ENCODE measurements around the gene ACSS1.

Gene ACSS1

GRCh38 chr20:24970754-24971153, 87.2 kb downstream of the ACSS1 start:
- Histone ChIP-seq H3K9ac (ENCODE audit: low read length) (no peak overlapping the region), H3K23ac (ENCODE audit: low read length) (no peak overlapping the region), H3K14ac (ENCODE audit: low read length) (no peak overlapping the region), H2BK120ac (ENCODE audit: insufficient read depth, low read length, poor library complexity) (no peak overlapping the region), H3K4me1 (ENCODE audit: control insufficient read depth in 1 of 2, insufficient read depth in 2 of 2, low read length in 2 of 2) (no peaks in the 10 kb centered on the region), H2BK5ac (ENCODE audit: low read depth, low read length, poor library complexity) (no peak overlapping the region), H3K79me1 (ENCODE audit: low read length) (no peaks in the 10 kb centered on the region), H2AK5ac (ENCODE audit: low read length) (no peak overlapping the region), H3K79me2 (ENCODE audit: control insufficient read depth, insufficient read depth, low read length, poor library complexity) (no peaks in the 10 kb centered on the region), H2AFZ (ENCODE audit: insufficient read depth, low read length, poor library complexity) (no peak overlapping the region), H3K36me3 (ENCODE audit: control insufficient read depth in 1 of 2, insufficient read depth in 2 of 2, low read length in 2 of 2) (peaks cover 38 to 42% of the 10 kb centered on the region in 2 experiments), H3K27me3 (ENCODE audit: insufficient read depth, low read length) (no peaks in the 10 kb centered on the region), H3K9me3 (ENCODE audit: insufficient read depth, low read depth, low read length) (no peaks in the 10 kb centered on the region), H3K4ac (ENCODE audit: low read depth, low read length) (no peak overlapping the region), H3K4me3 (ENCODE audit: low read depth, low read length) (no peak overlapping the region), H4K8ac (ENCODE audit: low read depth, low read length) (no peak overlapping the region), H4K12ac (ENCODE audit: low read depth, low read length) (no peak overlapping the region), H3K18ac (ENCODE audit: low read length) (no peak overlapping the region), H3K27ac (ENCODE audit: low read depth, low read length) (no peak overlapping the region), H3K4me2 (ENCODE audit: low read length) (no peak overlapping the region), H2BK12ac (ENCODE audit: low read length) (no peak overlapping the region), H4K91ac (ENCODE audit: low read depth, low read length) (no peak overlapping the region)
- no CpG with 5 or more reads among the region's 8 CpGs for WGBS (ENCODE audit: extremely low coverage, insufficient coverage, insufficient read length)
- no peak for DNase-seq

- Histone ChIP-seq H3K79me1 (ENCODE audit: low read length) (no peaks in the 10 kb centered on the region), H3K79me2 (ENCODE audit: control insufficient read depth, insufficient read depth, low read length, poor library complexity) (no peaks in the 10 kb centered on the region), H3K4me3 (ENCODE audit: low read depth, low read length) (no peak overlapping the region), H3K4me2 (ENCODE audit: low read length) (no peak overlapping the region), H3K18ac (ENCODE audit: low read length) (no peak overlapping the region), H3K27me3 (ENCODE audit: insufficient read depth, low read length) (no peaks in the 10 kb centered on the region), H3K4ac (ENCODE audit: low read depth, low read length) (no peak overlapping the region), H2AFZ (ENCODE audit: insufficient read depth, low read length, poor library complexity) (no peak overlapping the region), H3K4me1 (ENCODE audit: control insufficient read depth in 1 of 2, insufficient read depth in 2 of 2, low read length in 2 of 2) (no peaks in the 10 kb centered on the region), H2BK120ac (ENCODE audit: insufficient read depth, low read length, poor library complexity) (no peak overlapping the region), H2BK5ac (ENCODE audit: low read depth, low read length, poor library complexity) (no peak overlapping the region), H2BK12ac (ENCODE audit: low read length) (no peak overlapping the region), H3K9me3 (ENCODE audit: insufficient read depth, low read depth, low read length) (no peaks in the 10 kb centered on the region), H3K36me3 (ENCODE audit: control insufficient read depth in 1 of 2, insufficient read depth in 2 of 2, low read length in 2 of 2) (peaks cover 43 to 47% of the 10 kb centered on the region in 2 experiments), H3K14ac (ENCODE audit: low read length) (no peak overlapping the region), H2AK5ac (ENCODE audit: low read length) (no peak overlapping the region), H3K23ac (ENCODE audit: low read length) (no peak overlapping the region), H4K12ac (ENCODE audit: low read depth, low read length) (no peak overlapping the region), H3K27ac (ENCODE audit: low read depth, low read length) (no peak overlapping the region), H4K8ac (ENCODE audit: low read depth, low read length) (no peak overlapping the region), H4K91ac (ENCODE audit: low read depth, low read length) (no peak overlapping the region), H3K9ac (ENCODE audit: low read length) (peak overlapping the region; percentile 16)
- no peak for DNase-seq
- no CpG with 5 or more reads among the region's 5 CpGs for WGBS (ENCODE audit: extremely low coverage, insufficient coverage, insufficient read length)
Observed at GRCh38 chr20:24970030-24970553, 87.8 kb downstream of the ACSS1 start.

- Histone ChIP-seq H3K9me3 (ENCODE audit: insufficient read depth, low read depth, low read length) (no peaks in the 10 kb centered on the region), H3K23ac (ENCODE audit: low read length) (no peak overlapping the region), H3K4me3 (ENCODE audit: low read depth, low read length) (no peak overlapping the region), H2BK5ac (ENCODE audit: low read depth, low read length, poor library complexity) (no peak overlapping the region), H3K18ac (ENCODE audit: low read length) (no peak overlapping the region), H3K27ac (ENCODE audit: low read depth, low read length) (no peak overlapping the region), H4K8ac (ENCODE audit: low read depth, low read length) (no peak overlapping the region), H3K4me1 (ENCODE audit: control insufficient read depth in 1 of 2, insufficient read depth in 2 of 2, low read length in 2 of 2) (no peaks in the 10 kb centered on the region), H3K4ac (ENCODE audit: low read depth, low read length) (no peak overlapping the region), H3K79me2 (ENCODE audit: control insufficient read depth, insufficient read depth, low read length, poor library complexity) (no peaks in the 10 kb centered on the region), H2AFZ (ENCODE audit: insufficient read depth, low read length, poor library complexity) (no peak overlapping the region), H3K4me2 (ENCODE audit: low read length) (no peak overlapping the region), H2BK120ac (ENCODE audit: insufficient read depth, low read length, poor library complexity) (no peak overlapping the region), H3K27me3 (ENCODE audit: insufficient read depth, low read length) (no peaks in the 10 kb centered on the region), H2AK5ac (ENCODE audit: low read length) (no peak overlapping the region), H3K9ac (ENCODE audit: low read length) (no peak overlapping the region), H3K14ac (ENCODE audit: low read length) (no peak overlapping the region), H4K12ac (ENCODE audit: low read depth, low read length) (no peak overlapping the region), H4K91ac (ENCODE audit: low read depth, low read length) (no peak overlapping the region), H3K36me3 (ENCODE audit: control insufficient read depth in 1 of 2, insufficient read depth in 2 of 2, low read length in 2 of 2) (peaks cover 45 to 48% of the 10 kb centered on the region in 2 experiments), H2BK12ac (ENCODE audit: low read length) (no peak overlapping the region), H3K79me1 (ENCODE audit: low read length) (no peaks in the 10 kb centered on the region)
- WGBS (ENCODE audit: extremely low coverage, insufficient coverage, insufficient read length) = no CpG with 5 or more reads among the region's 19 CpGs
- no peak for DNase-seq
Observed at GRCh38 chr20:24969186-24970029, 88.5 kb downstream of the ACSS1 start.

- no peaks in the 10 kb centered on the region for H3K4me1 ChIP-seq (ENCODE audit: control insufficient read depth in 1 of 2, insufficient read depth in 2 of 2, low read length in 2 of 2)
- H3K4ac ChIP-seq (ENCODE audit: low read depth, low read length) = no peak overlapping the region
- no peak overlapping the region for H4K8ac ChIP-seq (ENCODE audit: low read depth, low read length)
- no peak overlapping the region for H2BK5ac ChIP-seq (ENCODE audit: low read depth, low read length, poor library complexity)
- H4K12ac ChIP-seq (ENCODE audit: low read depth, low read length) = no peak overlapping the region
- peaks cover 54 to 55% of the 10 kb centered on the region in 2 experiments for H3K36me3 ChIP-seq (ENCODE audit: control insufficient read depth in 1 of 2, insufficient read depth in 2 of 2, low read length in 2 of 2)
- no peak overlapping the region for H2BK120ac ChIP-seq (ENCODE audit: insufficient read depth, low read length, poor library complexity)
- no peak overlapping the region for H3K27ac ChIP-seq (ENCODE audit: low read depth, low read length)
- H2BK12ac ChIP-seq (ENCODE audit: low read length) = no peak overlapping the region
- H3K14ac ChIP-seq (ENCODE audit: low read length) = no peak overlapping the region
- WGBS (ENCODE audit: extremely low coverage, insufficient coverage, insufficient read length) = no CpG with 5 or more reads among the region's 5 CpGs
- H3K9ac ChIP-seq (ENCODE audit: low read length) = no peak overlapping the region
- no peaks in the 10 kb centered on the region for H3K9me3 ChIP-seq (ENCODE audit: insufficient read depth, low read depth, low read length)
- H2AFZ ChIP-seq (ENCODE audit: insufficient read depth, low read length, poor library complexity) = no peak overlapping the region
- no peaks in the 10 kb centered on the region for H3K79me1 ChIP-seq (ENCODE audit: low read length)
- no peak overlapping the region for H3K23ac ChIP-seq (ENCODE audit: low read length)
- no peak overlapping the region for H3K4me3 ChIP-seq (ENCODE audit: low read depth, low read length)
- no peak overlapping the region for H3K18ac ChIP-seq (ENCODE audit: low read length)
- no peak overlapping the region for H2AK5ac ChIP-seq (ENCODE audit: low read length)
- H3K4me2 ChIP-seq (ENCODE audit: low read length) = no peak overlapping the region
- no peaks in the 10 kb centered on the region for H3K79me2 ChIP-seq (ENCODE audit: control insufficient read depth, insufficient read depth, low read length, poor library complexity)
- H3K27me3 ChIP-seq (ENCODE audit: insufficient read depth, low read length) = no peaks in the 10 kb centered on the region
- DNase-seq = no peak
- no peak overlapping the region for H4K91ac ChIP-seq (ENCODE audit: low read depth, low read length)
Observed at GRCh38 chr20:24968278-24968800, 89.6 kb downstream of the ACSS1 start.
